Peyer's patch (tissue), 4 donors: ENCODE data around the gene ADAM12.

Experiments used
- CTCF ChIP-seq, 6 experiments: fragments of 450-650 bp in 4 of 6; fragments of 200-600 bp in 2 of 6; sonication (generic) in 1 of 6; IDR thresholded peaks; one replicate each; pipeline ENCODE4 v1.5.1; 2017 to 2019; ENCODE audit warnings: antibody characterized with exemption in 6 of 6, mild to moderate bottlenecking in 3 of 6, moderate library complexity in 1 of 6
- POLR2A ChIP-seq, 2 donors: fragments of 450-650 bp; IDR thresholded peaks; one replicate each; pipeline ENCODE4 v1.5.1; 2017; ENCODE audit warnings: antibody characterized with exemption in 2 of 2, mild to moderate bottlenecking in 2 of 2, moderate library complexity in 2 of 2

- no peak for TF ChIP-seq CTCF (IDR thresholded peaks at IDR 0.05)
- no peak for TF ChIP-seq POLR2A (IDR thresholded peaks at IDR 0.05)
Observed at GRCh38 chr10:126135177-126135576, 253.1 kb downstream of the ADAM12 start.
